Calu3 (cell line): ENCODE data around the gene NPFFR2. TPM values are rescaled to one million over a fixed set of nuclear protein-coding genes. Genes with fewer than 3 reads are reported as not detected.

Experiments
- BruUV-seq: library from RNA; stranded (reverse); fragments of 400-500 nt; replicated peaks from 2 replicates; lab custom pipeline; 2021; lab: Mats Ljungman, UMichigan
- CTCF ChIA-PET: fragments of 300-600 bp; sonication (Branson Sonifier 250); formaldehyde crosslinking; loops from one replicate; lab custom pipeline; 2022; ENCODE audit warnings: antibody characterized with exemption; lab: Charles Lee
- DNase-seq: peaks from one replicate; pipeline ENCODE4 v3.0.0; 2022
- H3K27ac Mint-ChIP-seq: one replicate; pipeline ENCODE4 v1.8.0; 2022; ENCODE audit warnings: mixed read lengths; ENCODE audit not compliant: unreplicated experiment
- H3K27me3 Mint-ChIP-seq: one replicate; pipeline ENCODE4 v1.8.0; 2022; ENCODE audit warnings: mixed read lengths; ENCODE audit not compliant: unreplicated experiment
- H3K36me3 Mint-ChIP-seq: one replicate; pipeline ENCODE4 v1.8.0; 2022; ENCODE audit warnings: mild to moderate bottlenecking, moderate library complexity, mixed read lengths; ENCODE audit not compliant: insufficient read depth, unreplicated experiment
- H3K4me1 Mint-ChIP-seq: one replicate; pipeline ENCODE4 v1.8.0; 2022; ENCODE audit warnings: mild to moderate bottlenecking, low read depth, mixed read lengths; ENCODE audit not compliant: unreplicated experiment
- H3K4me3 Mint-ChIP-seq: one replicate; pipeline ENCODE4 v1.8.0; 2022; ENCODE audit warnings: mild to moderate bottlenecking, low read depth, moderate library complexity, mixed read lengths; ENCODE audit not compliant: unreplicated experiment
- H3K9me3 Mint-ChIP-seq: one replicate; pipeline ENCODE4 v1.8.0; 2022; ENCODE audit warnings: low read depth, mixed read lengths; ENCODE audit not compliant: unreplicated experiment
- intact Hi-C: fragments of 100-400 bp; cut with micrococcal nuclease; formaldehyde crosslinking; loops from one replicate; pipeline ENCODE4 v1.10.0; 2022; ENCODE audit not compliant: unreplicated experiment
- total RNA-seq: library from RNA; stranded (reverse); gene quantifications from 2 replicates; pipeline ENCODE4 v1.2.3, GENCODE V29; 2022
- TF ChIP-seq, protein P1 (sequence below): fragments of 200-600 bp; IDR thresholded peaks from one replicate; pipeline ENCODE4 v1.8.0; 2022; ENCODE audit warnings: antibody characterized with exemption; ENCODE audit not compliant: unreplicated experiment

Gene NPFFR2
- total RNA-seq, 1 experiment from 2014 or later = 0.78 TPM

DNA sequence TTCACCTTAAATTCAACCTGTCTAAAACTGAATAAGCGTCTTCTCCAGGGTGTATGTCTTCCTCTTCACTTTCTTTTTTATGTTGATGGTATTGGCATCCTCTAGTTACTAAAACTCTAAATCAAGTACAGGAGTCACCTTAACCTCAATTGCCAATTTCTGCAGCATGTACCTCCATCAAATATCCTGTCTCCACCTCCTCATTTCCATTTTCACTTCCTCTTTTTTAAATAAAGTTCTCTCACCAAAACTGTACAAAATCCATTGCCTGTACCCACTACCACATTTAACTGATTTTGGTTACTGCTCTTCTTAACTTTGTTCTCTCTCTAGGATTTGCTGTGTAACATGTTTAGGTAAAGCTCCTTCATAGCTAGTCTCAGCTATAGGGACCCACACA is 9.2 kb upstream of the NPFFR2 start:
- H3K27me3 Mint-ChIP-seq = no peaks in the 10 kb centered on the region
- intact Hi-C loops = no loop called here

GRCh38 chr4:72055566-72055965 is 23.8 kb downstream of the NPFFR2 start:
- intact Hi-C loops = no loop called here
- TF ChIP-seq, protein P1, sequence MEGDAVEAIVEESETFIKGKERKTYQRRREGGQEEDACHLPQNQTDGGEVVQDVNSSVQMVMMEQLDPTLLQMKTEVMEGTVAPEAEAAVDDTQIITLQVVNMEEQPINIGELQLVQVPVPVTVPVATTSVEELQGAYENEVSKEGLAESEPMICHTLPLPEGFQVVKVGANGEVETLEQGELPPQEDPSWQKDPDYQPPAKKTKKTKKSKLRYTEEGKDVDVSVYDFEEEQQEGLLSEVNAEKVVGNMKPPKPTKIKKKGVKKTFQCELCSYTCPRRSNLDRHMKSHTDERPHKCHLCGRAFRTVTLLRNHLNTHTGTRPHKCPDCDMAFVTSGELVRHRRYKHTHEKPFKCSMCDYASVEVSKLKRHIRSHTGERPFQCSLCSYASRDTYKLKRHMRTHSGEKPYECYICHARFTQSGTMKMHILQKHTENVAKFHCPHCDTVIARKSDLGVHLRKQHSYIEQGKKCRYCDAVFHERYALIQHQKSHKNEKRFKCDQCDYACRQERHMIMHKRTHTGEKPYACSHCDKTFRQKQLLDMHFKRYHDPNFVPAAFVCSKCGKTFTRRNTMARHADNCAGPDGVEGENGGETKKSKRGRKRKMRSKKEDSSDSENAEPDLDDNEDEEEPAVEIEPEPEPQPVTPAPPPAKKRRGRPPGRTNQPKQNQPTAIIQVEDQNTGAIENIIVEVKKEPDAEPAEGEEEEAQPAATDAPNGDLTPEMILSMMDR = no peak
- Mint-ChIP-seq H3K36me3 (no peaks in the 10 kb centered on the region), H3K27me3 (no peaks in the 10 kb centered on the region), H3K4me1 (no peaks in the 10 kb centered on the region), H3K9me3 (no peaks in the 10 kb centered on the region), H3K4me3 (no peak overlapping the region), H3K27ac (no peak overlapping the region)
- CTCF ChIA-PET = no interaction called here
- no TSS peak for BruUV-seq
- DNase-seq = no peak

More for the DNA sequence above, 9.2 kb upstream of the NPFFR2 start:
- CTCF ChIA-PET = no interaction called here
- TF ChIP-seq, protein P1 = no peak
- Mint-ChIP-seq H3K36me3 (no peaks in the 10 kb centered on the region), H3K27ac (no peak overlapping the region), H3K4me1 (no peaks in the 10 kb centered on the region), H3K4me3 (no peak overlapping the region), H3K9me3 (no peaks in the 10 kb centered on the region)
- DNase-seq = no peak
- BruUV-seq = no TSS peak

- DNase-seq = no peak
- Mint-ChIP-seq H3K4me1 (peaks cover 10% of the 10 kb centered on the region), H3K27me3 (no peaks in the 10 kb centered on the region), H3K4me3 (no peak overlapping the region), H3K9me3 (no peaks in the 10 kb centered on the region), H3K36me3 (no peaks in the 10 kb centered on the region), H3K27ac (no peak overlapping the region)
- BruUV-seq = no TSS peak
- intact Hi-C loops = no loop called here
- TF ChIP-seq, protein P1 = no peak
- CTCF ChIA-PET = no interaction called here
These were observed 31.9 kb downstream of the NPFFR2 start for GRCh38 chr4:72063726-72064125.

DNA sequence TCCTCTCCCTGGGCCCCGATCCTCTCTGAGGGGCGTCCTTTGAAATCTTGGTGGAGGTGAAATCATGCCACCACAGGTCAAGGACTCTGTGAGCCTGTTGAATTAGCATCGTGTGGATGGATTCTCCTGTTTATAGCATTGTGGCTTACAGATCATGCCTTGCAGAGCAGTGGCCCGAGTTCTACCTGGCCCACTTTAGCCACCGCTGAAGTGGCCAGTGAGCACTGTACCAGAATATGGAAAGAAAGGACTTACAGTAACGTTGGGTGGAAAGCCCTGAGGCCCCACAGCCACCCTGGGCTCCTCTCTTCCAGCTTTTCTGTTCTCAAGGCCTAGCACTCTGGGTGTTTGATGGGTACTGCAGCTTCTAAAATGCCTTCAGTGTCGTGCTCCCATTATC is 35.3 kb downstream of the NPFFR2 start:
- no peak overlapping the region for H3K27ac Mint-ChIP-seq
- peaks cover 10% of the 10 kb centered on the region for H3K4me1 Mint-ChIP-seq
- no peaks in the 10 kb centered on the region for H3K9me3 Mint-ChIP-seq
- TF ChIP-seq, protein P1 = no peak
- intact Hi-C loops = no loop called here
- H3K27me3 Mint-ChIP-seq = no peaks in the 10 kb centered on the region
- H3K4me3 Mint-ChIP-seq = no peak overlapping the region
- no peak for DNase-seq
- H3K36me3 Mint-ChIP-seq = no peaks in the 10 kb centered on the region
- CTCF ChIA-PET = no interaction called here
- BruUV-seq = no TSS peak

- Mint-ChIP-seq H3K4me1 (peaks cover 9% of the 10 kb centered on the region), H3K27ac (no peak overlapping the region), H3K36me3 (no peaks in the 10 kb centered on the region), H3K4me3 (no peak overlapping the region), H3K9me3 (peaks cover 2% of the 10 kb centered on the region), H3K27me3 (no peaks in the 10 kb centered on the region)
- TF ChIP-seq, protein P1 = no peak
- CTCF ChIA-PET = no interaction called here
- DNase-seq = no peak
- no TSS peak for BruUV-seq
- intact Hi-C loops = no loop called here
These were observed 42.0 kb downstream of the NPFFR2 start for GRCh38 chr4:72073816-72074215.
